Stimulated activated CD8-positive, alpha-beta memory T cell treated with anti-CD3 and anti-CD28 coated beads, Interleukin-4, amount 100 ng/mL, for 4 hours (primary cell): ENCODE data around the gene TSGA10IP.

Experiments
- DNase-seq, 2 donors: peaks; one replicate each; pipeline ENCODE4 v3.0.0-alpha.2; 2020; ENCODE audit warnings: low read depth in 2 of 2, low spot score in 1 of 2

TSGA10IP gene

GRCh38 chr11:65973439-65974110 lies 28.3 kb downstream of the TSGA10IP start:
- no peak for DNase-seq

GRCh38 chr11:65975771-65976170 lies 30.5 kb downstream of the TSGA10IP start:
- DNase-seq: no peak

DNA sequence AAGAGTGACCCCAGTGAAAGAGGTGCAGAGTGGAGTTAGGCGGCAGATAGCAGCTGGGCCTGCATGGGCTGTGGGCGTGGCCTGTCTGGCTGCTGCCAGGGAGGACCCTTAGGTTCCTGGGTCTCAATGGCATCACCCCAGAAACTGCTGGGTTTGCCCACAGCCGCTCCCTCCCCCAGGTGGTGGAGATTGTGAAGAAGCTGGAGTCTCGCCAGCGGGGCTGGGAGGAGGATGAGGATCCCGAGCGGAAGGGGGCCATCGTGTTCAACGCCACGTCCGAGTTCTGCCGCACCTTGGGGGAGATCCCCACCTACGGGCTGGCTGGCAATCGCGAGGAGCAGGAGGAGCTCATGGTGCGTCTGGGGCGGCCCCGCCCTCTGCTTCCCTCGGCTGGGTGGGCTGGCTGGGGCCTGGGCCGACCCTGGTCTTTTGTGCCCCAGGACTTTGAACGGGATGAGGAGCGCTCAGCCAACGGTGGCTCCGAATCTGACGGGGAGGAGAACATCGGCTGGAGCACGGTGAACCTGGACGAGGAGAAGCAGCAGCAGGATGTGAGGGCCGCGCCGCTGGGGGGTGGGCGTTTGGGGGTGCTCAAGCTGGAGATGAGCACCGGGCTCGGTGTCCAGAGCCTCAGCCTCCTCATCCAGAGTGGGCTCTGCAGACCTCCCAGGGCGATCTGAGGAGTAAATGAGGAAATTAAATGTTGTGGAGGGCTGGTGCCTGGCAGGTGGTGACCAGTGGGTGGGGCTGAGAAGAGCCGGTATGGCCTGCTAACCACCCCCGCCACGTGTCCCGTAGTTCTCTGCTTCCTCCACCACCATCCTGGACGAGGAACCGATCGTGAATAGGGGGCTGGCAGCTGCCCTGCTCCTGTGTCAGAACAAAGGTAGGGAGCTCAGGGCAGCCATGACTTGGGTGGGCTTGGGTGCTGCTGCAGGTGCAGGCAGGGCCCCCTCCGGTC lies 31.2 kb downstream of the TSGA10IP start:
- DNase-seq: no peak

DNA sequence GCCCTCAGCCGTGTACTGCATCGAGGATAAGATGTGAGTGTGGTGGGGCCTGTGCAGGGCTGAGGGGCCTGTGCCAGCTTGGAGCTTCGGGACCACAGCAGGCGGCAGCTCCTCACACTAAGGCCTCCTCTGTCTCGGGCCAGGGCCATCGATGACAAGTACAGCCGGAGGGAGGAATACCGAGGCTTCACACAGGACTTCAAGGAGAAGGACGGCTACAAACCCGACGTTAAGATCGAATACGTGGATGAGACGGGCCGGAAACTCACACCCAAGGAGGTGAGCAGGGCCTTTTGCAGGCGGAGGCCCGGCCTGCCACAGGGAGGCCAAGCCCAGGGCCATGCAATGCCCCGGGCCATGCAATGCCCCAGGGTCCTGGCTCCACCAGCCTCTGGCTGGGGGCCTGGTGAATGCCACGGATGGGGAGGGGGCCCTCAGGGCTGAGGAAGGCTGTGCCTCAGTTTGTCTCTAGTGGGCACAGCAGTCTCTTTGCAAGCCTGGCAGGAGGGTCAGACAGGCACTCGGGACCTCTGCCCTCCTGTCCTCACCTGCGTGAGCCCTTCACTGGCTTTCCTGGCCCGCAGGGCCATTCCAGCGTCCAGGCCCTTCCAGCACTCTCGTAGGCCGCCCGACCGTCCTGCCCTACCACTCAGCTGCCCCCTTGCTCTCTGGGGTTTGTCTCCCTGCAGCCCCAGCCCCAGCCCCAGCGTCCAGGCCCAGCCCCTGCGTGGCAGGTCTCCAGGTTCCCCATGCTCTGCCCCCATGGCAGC lies 32.5 kb downstream of the TSGA10IP start:
- DNase-seq: no peak

DNA sequence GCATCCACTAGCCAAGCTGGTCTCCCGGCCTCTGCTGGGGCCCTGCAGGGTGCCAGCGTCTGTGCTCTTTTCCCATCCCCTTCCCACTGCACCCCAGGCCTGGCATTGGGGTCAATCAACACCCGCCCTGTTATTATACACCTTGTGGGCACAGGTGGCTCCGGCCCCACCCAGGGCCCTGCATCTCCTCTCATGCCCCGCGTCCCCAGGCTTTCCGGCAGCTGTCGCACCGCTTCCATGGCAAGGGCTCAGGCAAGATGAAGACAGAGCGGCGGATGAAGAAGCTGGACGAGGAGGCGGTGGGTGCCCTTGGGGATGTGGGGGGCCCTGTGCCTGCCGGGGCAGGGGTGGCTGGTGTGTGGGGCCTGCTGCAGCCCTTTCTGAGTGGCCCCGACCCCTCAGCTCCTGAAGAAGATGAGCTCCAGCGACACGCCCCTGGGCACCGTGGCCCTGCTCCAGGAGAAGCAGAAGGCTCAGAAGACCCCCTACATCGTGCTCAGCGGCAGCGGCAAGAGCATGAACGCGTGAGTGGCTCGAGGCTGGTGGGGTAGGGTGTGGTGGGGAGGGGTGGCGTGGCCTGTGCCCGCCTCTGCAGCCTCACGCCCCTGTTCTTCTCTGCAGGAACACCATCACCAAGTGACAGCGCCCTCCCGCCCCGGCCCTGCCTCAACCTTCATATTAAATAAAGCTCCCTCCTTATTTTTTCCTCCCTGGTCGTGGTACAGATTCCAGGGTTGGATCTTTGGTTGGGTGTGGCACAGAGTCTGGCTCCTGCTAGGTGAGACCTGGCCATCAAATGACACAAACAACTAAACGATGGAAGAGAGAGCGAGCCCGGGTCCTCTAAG lies 33.3 kb downstream of the TSGA10IP start:
- DNase-seq: no peak

- no peak for DNase-seq
These were observed 34.0 kb downstream of the TSGA10IP start for GRCh38 chr11:65979261-65979759.

DNA sequence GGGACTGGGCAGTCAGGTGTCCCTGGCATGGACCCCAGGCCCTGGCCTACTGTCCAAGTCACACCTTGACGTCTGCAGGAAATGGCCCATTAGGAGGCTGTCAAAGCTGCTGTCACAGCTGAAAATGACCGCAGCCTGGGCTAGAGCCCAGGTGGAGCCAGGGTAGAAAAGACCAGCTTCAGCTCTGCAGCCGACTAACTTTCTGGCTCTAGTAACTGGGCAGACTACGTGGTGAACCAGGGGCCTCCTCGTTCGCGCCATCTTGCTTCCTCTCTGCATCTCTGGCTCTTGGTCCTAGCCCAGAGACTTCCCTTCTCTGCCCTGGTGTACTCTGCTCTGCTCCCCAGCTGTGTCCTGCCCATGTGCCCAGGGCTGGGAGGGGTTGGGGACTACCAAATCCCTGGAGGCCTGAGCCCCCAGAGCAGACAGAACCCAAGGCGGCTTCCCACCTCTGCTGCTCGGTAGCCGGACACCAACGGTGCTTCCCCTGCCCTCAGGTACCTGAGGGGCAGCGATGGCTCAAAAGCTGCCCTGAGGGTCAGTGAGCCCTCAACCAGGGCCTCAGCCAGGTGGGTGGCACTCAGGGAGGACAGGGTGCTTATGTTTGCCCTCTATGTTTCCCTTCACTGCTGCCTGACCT lies 35.9 kb downstream of the TSGA10IP start:
- no peak for DNase-seq

GRCh38 chr11:65981972-65982823 lies 36.9 kb downstream of the TSGA10IP start:
- no peak for DNase-seq

DNA sequence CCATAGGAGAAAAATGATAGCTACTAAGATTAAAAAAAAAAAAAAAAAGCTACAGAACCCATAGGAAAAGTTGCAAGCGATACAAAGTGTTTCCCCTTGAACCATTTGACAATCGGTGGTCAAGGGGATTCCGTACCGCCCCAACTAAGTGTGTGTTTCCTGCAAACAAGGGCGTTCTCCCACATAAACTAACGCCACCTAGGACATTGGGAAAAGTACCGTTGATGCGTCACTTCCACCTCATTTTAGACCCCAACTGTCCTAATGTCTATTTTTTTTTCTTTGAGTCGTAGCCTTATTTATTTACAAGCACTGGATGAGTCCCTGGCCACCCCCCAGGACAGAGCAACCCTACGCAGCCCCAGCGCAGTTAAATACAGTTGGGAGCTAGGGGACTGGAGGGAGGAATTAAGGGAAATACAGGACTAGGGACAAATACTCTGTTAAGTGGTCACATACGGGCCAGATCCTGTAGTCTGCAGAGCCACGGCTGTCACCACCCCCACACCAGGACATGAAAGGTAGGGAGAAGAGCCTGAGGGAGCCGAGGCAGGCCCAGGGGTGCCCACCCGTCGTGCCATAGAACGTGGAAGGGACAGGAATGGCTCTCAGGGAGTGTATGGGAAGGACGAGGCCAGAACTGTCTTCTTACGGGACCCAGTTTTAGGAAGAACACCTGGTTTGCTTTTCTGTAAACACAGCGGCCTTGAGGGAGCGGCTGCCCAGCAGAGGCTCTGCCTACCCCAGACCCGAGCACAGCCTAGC lies 37.7 kb downstream of the TSGA10IP start:
- DNase-seq: no peak

- no peak for DNase-seq
These were observed 38.3 kb downstream of the TSGA10IP start for GRCh38 chr11:65983589-65983987.

DNA sequence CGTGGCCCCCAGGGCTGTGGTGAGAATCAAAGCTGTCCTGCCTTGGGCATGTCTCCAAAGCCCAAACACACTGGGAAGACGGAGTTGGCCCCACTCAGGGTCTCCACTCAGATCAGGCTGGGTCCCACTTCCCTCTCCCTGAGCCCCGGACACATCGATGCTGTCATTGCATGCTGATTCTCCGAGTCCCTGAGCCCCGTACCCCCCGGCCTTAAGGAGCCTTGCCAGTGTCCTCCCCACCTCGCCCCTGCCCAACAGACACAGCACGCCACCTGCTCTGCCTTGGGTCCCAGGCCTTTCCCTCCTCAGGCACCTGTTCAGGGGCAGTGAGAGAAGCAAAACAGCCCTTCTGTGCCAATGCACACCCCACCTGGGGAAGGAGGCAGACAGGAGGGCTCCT lies 42.1 kb downstream of the TSGA10IP start:
- DNase-seq: no peak

- peak; percentile 80 to 86 for DNase-seq
These were observed 43.7 kb downstream of the TSGA10IP start for GRCh38 chr11:65988791-65989592.

DNA sequence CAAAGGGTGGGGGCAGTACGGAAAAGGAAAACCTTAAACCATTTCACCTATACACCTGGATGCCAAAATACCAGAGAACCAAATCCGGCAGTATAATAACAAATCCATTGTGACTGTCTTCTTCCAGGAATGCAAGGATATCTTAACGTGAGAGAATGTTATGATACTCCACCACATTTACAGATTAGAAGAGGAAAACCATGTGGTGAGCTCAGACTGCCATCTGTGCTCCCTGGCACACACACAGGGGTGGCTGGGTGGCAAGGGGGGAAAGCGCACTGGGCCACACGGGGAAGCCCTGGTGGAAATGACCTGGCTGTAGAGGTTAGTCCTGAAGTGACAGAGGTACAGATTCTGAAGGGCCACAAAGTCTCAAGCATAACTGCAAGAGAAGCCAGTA lies 46.8 kb downstream of the TSGA10IP start:
- no peak for DNase-seq

DNA sequence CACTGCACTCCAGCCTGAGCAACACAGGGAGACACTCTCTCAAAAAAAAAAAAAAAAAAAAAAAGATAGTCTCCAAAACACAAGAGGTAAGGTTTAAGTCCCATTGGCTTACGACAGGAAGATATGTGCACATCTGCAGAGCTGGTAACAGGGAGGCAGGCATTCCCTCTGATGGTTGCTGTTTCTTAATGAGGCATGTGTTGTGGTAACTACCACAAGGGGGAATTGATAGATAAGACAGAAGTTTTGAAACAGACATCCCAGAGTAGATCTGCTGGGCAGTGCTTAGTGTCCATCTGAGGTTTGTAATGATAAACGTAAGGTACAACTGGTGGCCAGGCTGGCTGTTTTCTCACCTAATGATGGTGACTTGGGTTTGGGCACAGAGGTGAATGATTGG lies 52.0 kb downstream of the TSGA10IP start:
- DNase-seq: no peak

GRCh38 chr11:66001942-66002647 lies 56.8 kb downstream of the TSGA10IP start, which contains the start of the genes BANF1 and EIF1AD:
Gene BANF1, plus strand, starts transcription at chr11:66002503. Its CDS starts 748 bp downstream, at chr11:66003251.
Gene EIF1AD, minus strand, starts transcription at chr11:66002157. Its CDS starts 1,768 bp downstream, at chr11:66000389.
- DNase-seq: peak; percentile 83 to 84

GRCh38 chr11:66002648-66003225 lies 57.5 kb downstream of the TSGA10IP start:
- no peak for DNase-seq
